GM06990 (cell line): Measurements from ENCODE around the gene DCTN4.

Experiments
- DNase-seq: peaks from one replicate; pipeline ENCODE4 v3.0.0-alpha.2; 2011; ENCODE audit not compliant: insufficient read length; ENCODE audit errors: extremely low read depth
- H3K27me3 ChIP-seq: replicated peaks from 2 replicates; pipeline ENCODE4 v1.6.0; 2011; ENCODE audit warnings: low read length; ENCODE audit not compliant: control insufficient read depth, insufficient read depth
- H3K36me3 ChIP-seq: 2 replicates; pipeline ENCODE4 v1.5.1; 2011; ENCODE audit warnings: low read length; ENCODE audit not compliant: control insufficient read depth, insufficient read depth
- H3K4me3 ChIP-seq: replicated peaks from 2 replicates; pipeline ENCODE4 v1.5.1; 2011; ENCODE audit warnings: low read depth, mild to moderate bottlenecking, control low read depth, low read length
- CTCF ChIP-seq: IDR thresholded peaks from 2 replicates; pipeline ENCODE4 v1.5.1; 2011; ENCODE audit warnings: low read length, control low read depth, mild to moderate bottlenecking, inconsistent platforms; ENCODE audit not compliant: insufficient read depth, poor library complexity, severe bottlenecking

The DCTN4 gene

DNA sequence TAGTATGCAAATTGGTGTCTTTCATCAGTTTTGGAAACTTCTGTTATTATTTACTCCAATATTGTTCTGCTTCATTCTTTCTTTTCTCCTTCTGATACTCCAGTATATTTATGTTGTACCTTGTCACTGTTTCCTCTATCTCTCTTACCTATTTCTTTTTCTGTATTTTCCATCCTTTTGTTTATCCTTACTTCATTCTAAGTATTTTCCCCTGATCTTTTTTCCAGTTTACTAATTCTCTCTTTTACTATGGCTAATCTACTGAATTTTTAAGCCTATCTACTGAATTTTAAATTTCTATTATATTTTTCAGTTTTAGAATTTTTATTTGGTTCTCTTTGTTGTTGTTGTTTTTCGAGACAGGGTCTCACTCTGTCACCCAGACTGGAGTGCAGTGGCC, 27.1 kb upstream of the DCTN4 start:
- no peaks in the 10 kb centered on the region for H3K36me3 ChIP-seq
- DNase-seq = no peak
- H3K27me3 ChIP-seq = no peaks in the 10 kb centered on the region
- TF ChIP-seq CTCF = no peak
- H3K4me3 ChIP-seq = no peak overlapping the region

- peak; percentile 55 for DNase-seq
- no peak overlapping the region for H3K4me3 ChIP-seq
- no peaks in the 10 kb centered on the region for H3K27me3 ChIP-seq
These were observed 24.7 kb upstream of the DCTN4 start for GRCh38 chr5:150783422-150783928.

DNA sequence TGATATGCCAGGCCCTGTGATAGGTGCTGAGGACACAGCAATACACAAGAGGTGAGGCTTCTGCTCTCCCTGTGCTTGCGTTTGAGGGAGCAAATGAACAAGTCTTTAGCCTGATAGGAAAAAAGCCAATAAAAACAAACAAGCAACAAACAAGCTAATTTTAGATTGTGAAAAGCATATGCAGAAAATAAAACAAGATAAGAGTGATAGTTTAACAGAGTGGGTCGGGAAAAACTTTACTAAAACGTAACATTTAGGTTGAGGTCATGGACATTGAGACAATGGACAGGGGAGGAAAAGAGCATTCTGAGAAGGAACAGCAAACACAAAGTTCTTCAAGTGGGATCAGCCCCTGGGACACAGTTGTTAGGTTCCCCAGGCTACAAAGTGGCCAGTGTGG, 24.0 kb upstream of the DCTN4 start:
- Histone ChIP-seq H3K36me3 (no peaks in the 10 kb centered on the region), H3K27me3 (no peaks in the 10 kb centered on the region), H3K4me3 (no peak overlapping the region)
- DNase-seq = no peak
- TF ChIP-seq CTCF = no peak

More at GRCh38 chr5:150783422-150783928, 24.7 kb upstream of the DCTN4 start:
- no peak for TF ChIP-seq CTCF
- no peaks in the 10 kb centered on the region for H3K36me3 ChIP-seq

DNA sequence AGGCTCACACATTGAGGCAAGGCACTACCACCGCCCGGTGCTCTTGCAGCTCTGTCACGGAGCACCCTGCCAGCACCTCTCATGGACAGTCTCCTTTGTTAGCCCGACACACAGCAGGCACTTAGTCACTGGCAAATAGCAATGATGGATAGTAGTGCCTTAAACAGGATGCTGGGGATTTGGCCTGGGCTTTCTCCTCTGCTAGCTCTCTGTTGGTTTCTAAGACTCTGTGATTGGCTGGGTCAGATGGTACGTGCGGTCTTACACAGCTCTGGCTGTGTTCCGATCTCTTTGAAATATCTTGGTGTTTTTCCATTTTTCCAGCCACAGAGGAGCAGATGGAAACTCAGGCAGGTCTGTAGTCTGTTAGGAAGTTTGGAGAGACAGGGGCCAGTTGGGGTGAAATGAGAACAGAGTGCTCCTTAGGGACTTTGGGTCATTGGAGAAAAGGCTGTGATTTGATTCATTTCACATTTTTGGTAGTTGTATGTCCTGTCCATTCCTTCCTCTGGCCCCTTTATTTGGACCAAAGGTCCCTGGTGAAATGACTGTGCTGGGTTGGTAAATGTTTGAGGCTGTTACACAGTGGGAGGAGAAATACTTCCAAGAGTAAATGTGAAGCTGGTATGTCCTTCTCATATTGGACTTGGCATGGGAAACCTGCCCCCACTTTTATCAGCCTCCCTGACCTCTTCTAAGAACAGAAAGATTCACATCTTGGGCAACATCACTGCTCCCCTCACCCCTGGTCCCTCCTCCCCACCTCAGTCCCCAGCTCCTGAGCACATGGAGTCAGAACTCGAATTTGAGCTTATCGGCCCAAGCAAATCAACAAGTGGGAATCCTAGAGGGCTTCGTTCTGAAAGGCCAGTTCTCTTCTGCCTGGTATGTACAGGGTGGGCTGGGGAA, 23.1 kb upstream of the DCTN4 start:
- no peak for DNase-seq
- no peak for TF ChIP-seq CTCF
- Histone ChIP-seq H3K4me3 (no peak overlapping the region), H3K27me3 (no peaks in the 10 kb centered on the region), H3K36me3 (no peaks in the 10 kb centered on the region)

DNA sequence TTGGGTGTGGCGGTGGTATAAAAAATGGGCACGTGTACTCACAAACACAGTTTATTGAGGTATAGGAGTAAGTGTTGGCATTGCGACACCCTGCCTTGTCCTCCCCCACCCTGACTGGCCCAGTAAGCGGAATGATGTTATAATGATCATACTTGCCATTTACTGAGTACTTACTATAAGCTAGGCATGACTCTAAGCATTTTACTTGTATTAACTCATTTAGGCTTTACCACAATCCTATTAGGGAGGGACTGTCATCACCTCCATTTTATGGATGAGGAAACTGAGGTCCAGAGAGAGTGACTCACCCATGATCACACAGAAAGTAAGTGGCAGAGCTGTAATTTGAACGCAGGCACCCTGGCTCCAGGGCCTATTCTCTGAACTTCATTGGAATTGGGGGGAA, 22.0 kb upstream of the DCTN4 start:
- no peak for DNase-seq
- peak overlapping the region; percentile 16 for H3K4me3 ChIP-seq

More for the DNA sequence above, 22.0 kb upstream of the DCTN4 start:
- Histone ChIP-seq H3K27me3 (no peaks in the 10 kb centered on the region), H3K36me3 (no peaks in the 10 kb centered on the region)
- no peak for TF ChIP-seq CTCF
